IPS-15b (cell line): ENCODE data around the gene AGAP3.

Experiments
- H3K27me3 ChIP-seq: one replicate; pipeline ENCODE4 v1.6.1; 2013; ENCODE audit warnings: low read length; ENCODE audit not compliant: control insufficient read depth, insufficient read depth
- H3K36me3 ChIP-seq: one replicate; pipeline ENCODE4 v1.6.1; 2013; ENCODE audit warnings: low read length; ENCODE audit not compliant: control insufficient read depth, insufficient read depth
- H3K4me1 ChIP-seq: one replicate; pipeline ENCODE4 v1.6.1; 2013; ENCODE audit warnings: mild to moderate bottlenecking, low read length; ENCODE audit not compliant: control insufficient read depth, insufficient read depth
- H3K4me3 ChIP-seq: one replicate; pipeline ENCODE4 v1.5.1; 2013; ENCODE audit warnings: low read depth, low read length
- H3K9ac ChIP-seq: one replicate; pipeline ENCODE4 v1.6.1; 2013; ENCODE audit warnings: low read depth, mild to moderate bottlenecking, low read length
- H3K9me3 ChIP-seq: one replicate; pipeline ENCODE4 v1.6.1; 2013; ENCODE audit warnings: mild to moderate bottlenecking, low read length; ENCODE audit not compliant: control insufficient read depth, insufficient read depth

AGAP3 gene

DNA sequence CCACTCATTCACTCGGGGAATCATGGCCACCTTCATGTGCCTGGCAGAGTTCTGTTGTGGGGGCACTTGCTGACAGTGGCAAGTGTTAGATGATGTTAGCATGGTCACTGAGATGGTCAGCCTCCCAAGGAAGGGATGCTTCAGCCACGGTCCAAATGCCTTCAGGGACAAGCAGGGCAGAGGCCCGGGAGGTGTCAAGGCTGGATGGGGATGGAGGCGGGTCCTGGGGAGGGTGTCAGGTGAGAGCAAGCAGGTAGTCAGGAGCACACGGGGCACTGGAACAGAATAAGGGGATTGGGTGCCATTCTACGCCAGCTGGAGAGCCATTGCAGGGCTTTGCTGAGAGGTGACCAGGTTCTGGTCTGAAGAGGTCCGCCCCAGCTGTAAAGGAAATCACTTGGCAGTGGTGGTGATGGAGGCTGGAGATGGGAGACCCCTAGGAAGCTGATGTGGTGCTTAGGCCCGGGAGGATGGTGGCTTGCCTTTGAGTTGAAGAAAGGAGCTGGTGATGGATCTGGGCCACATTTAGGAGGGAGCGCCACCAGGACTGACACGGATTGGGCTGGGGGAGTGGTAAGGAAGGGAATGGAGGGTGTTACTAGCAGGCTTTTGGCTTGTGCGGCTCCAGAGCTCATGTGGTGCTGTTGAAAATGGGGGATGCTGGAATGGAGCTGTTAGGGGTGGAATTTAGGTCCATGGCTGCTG lies 24.1 kb downstream of the AGAP3 start:
- Histone ChIP-seq H3K4me3 (no peak overlapping the region), H3K9ac (no peak overlapping the region), H3K36me3 (no peaks in the 10 kb centered on the region), H3K27me3 (peaks cover 6% of the 10 kb centered on the region), H3K4me1 (no peaks in the 10 kb centered on the region), H3K9me3 (no peaks in the 10 kb centered on the region)

DNA sequence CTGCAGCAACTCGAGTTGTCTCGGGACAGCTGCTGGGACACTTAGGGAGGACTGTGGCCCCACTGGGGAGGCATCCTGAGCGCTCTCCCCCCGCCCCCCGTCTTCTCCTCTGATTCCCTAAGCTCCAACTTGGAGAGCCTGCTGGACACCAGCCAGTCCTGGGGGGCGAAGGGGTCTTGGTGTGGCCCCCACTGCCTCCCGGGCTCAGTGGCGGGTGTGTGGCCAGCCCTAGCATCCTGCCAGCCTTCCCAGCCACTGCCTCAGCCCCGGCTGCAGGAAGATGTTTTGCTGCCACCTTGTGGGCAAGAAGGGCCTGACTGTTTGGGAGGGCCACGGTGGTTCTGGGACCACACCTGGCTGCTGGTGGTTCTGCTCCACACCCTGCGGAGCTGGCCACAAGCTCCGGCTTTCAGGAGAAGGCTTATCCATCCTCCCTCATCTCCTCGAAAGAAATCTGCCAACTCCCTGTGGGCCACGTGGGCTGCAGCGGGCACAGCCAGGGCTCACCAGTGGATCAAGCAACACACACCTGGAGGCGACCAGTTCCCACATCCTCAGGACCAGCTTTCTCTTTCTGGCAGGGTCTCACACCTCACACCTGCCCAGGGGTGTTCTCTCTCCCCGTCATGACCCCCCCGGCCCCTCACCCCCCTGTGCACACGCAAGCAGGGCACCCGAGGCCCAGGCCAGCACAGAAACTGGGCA lies 24.8 kb downstream of the AGAP3 start:
- H3K4me1 ChIP-seq = peaks cover 2% of the 10 kb centered on the region
- H3K36me3 ChIP-seq = peaks cover 2% of the 10 kb centered on the region
- H3K9ac ChIP-seq = no peak overlapping the region
- peaks cover 8% of the 10 kb centered on the region for H3K27me3 ChIP-seq
- H3K9me3 ChIP-seq = no peaks in the 10 kb centered on the region
- no peak overlapping the region for H3K4me3 ChIP-seq

- Histone ChIP-seq H3K9me3 (no peaks in the 10 kb centered on the region), H3K27me3 (peaks cover 8% of the 10 kb centered on the region), H3K4me3 (peak overlapping the region; percentile 30), H3K9ac (no peak overlapping the region), H3K36me3 (peaks cover 7% of the 10 kb centered on the region), H3K4me1 (peaks cover 2% of the 10 kb centered on the region)
Measured at GRCh38 chr7:151113344-151114150, 27.3 kb downstream of the AGAP3 start.

- H3K9me3 ChIP-seq = no peaks in the 10 kb centered on the region
- H3K9ac ChIP-seq = no peak overlapping the region
- H3K4me3 ChIP-seq = peak overlapping the region; percentile 30
- peaks cover 8% of the 10 kb centered on the region for H3K27me3 ChIP-seq
- H3K4me1 ChIP-seq = peaks cover 2% of the 10 kb centered on the region
- peaks cover 12% of the 10 kb centered on the region for H3K36me3 ChIP-seq
Measured at GRCh38 chr7:151114151-151115090, 28.1 kb downstream of the AGAP3 start.

GRCh38 chr7:151115121-151115835 lies 29.0 kb downstream of the AGAP3 start:
- Histone ChIP-seq H3K4me1 (peaks cover 2% of the 10 kb centered on the region), H3K27me3 (peaks cover 8% of the 10 kb centered on the region), H3K36me3 (peaks cover 18% of the 10 kb centered on the region), H3K9me3 (no peaks in the 10 kb centered on the region), H3K4me3 (peak overlapping the region; percentile 22), H3K9ac (no peak overlapping the region)

DNA sequence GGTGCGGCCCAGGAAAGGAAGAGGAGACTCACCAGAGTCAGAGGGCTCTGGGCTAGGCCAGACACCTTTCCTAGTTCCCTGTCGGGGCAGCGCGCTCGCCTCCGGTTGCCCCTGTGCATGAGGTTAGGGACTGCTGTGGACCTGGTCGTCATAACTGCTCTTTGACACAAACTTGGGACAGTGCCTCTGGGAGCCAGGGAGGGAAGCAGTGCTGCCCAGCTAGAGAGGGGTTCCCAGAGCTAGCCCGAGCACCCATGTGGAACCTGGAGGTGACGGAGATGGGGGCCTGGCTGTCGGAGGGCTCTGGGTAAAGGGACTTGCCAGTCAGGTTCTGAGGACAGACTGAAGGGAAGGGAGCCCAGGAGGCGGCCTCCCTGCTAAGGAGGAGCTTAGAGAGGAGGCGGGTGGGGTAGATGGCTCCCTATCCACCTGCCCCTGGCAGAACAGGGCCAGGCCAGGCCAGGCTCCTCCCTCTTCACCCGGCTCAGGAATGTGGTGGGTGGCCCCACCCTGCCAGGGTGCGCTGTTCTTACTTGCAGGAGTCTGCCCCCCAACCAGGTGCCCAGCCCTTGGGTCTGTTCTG lies 29.7 kb downstream of the AGAP3 start:
- Histone ChIP-seq H3K9me3 (no peaks in the 10 kb centered on the region), H3K4me1 (peaks cover 2% of the 10 kb centered on the region), H3K4me3 (peak overlapping the region; percentile 22), H3K36me3 (peaks cover 22% of the 10 kb centered on the region), H3K27me3 (peaks cover 8% of the 10 kb centered on the region), H3K9ac (no peak overlapping the region)

DNA sequence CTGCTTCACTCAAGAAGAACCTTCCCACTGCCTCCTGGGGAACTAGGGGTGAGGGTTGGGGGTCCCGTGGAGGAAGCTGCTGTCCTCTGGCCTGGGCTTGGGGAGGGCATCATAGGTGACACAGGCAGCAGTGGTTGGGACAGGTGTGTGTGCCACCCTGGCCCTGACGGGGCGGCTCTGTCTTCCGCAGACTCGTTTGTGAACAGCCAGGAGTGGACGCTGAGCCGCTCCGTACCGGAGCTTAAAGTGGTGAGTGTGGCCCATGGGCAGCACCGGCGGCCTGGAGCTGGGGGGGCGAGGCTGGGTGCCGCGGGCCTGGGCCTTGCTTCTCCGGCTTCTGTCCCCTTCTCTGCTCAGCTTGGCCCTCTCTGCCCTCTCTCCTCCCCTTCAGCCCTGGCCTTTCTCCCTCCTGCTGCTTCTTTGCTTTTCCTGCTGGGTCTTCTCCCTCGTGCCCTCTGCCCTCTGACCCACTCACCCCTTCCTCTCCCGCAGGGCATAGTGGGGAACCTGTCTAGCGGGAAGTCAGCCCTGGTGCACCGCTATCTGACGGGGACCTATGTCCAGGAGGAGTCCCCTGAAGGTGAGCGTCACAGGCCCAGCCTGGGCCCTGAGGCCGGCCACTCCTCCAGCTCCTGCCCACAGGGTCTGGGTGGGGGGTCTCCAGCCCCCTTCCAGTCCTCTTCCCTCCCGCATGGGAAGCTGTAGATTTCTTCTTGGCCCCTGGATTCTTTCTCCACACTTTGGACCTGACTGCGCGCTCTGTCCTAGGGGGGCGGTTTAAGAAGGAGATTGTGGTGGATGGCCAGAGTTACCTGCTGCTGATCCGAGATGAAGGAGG lies 30.5 kb downstream of the AGAP3 start:
- Histone ChIP-seq H3K9me3 (no peaks in the 10 kb centered on the region), H3K27me3 (peaks cover 6% of the 10 kb centered on the region), H3K36me3 (peaks cover 25% of the 10 kb centered on the region), H3K9ac (no peak overlapping the region), H3K4me1 (peaks cover 2% of the 10 kb centered on the region), H3K4me3 (no peak overlapping the region)

DNA sequence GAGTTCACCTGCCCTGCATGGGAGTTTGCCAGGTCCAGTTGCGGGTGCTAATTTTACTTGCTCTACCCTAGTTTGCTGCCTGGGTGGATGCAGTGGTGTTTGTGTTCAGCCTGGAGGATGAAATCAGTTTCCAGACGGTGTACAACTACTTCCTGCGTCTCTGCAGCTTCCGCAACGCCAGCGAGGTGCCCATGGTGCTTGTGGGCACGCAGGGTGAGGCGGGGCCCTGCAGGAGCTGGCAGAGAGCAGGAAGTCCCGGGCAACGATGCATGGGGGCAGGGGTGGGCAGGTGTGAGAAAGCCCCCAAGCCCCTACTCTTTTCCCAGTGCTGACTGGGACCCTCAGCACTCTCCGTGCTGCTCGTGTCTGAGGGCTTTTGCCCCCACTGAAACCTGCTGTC lies 31.3 kb downstream of the AGAP3 start:
- Histone ChIP-seq H3K9ac (no peak overlapping the region), H3K36me3 (peaks cover 25% of the 10 kb centered on the region), H3K4me3 (no peak overlapping the region)

DNA sequence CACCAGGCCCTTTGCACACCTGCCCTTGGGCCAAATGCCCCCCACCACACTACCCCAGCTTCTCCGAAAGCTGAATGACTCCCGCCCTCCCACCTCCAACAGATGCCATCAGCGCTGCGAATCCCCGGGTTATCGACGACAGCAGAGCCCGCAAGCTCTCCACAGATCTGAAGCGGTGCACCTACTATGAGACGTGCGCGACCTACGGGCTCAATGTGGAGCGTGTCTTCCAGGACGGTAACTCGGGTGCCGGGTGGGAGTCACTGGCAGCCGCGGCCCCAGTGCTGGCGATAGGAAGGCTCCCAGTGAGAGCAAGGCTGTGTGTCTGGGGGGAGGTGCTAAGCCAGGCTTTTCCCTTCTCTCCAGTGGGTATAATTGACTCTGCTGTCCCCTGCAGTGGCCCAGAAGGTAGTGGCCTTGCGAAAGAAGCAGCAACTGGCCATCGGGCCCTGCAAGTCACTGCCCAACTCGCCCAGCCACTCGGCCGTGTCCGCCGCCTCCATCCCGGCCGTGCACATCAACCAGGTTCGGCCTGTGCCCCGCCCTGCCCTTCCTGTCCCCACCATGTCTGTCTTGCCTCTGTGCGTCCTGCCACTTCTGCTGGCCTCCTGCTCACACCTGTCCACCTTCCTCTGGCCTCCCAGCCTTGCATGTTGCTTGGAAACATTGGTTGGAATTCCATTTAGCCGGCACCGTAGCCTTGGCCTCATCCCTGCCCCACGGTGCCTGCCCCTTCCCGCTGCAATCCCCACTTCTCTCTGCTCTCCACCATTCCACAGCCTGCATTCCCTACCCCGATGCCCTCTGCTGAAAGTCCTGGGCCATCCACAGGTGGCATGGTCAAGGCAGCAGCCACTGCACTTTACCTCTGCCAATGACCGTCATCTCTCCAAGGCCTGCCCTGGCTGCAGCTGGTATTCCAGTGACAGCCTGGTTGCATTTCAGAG lies 32.1 kb downstream of the AGAP3 start:
- Histone ChIP-seq H3K9me3 (no peaks in the 10 kb centered on the region), H3K4me1 (peaks cover 2% of the 10 kb centered on the region), H3K4me3 (no peak overlapping the region), H3K36me3 (peaks cover 25% of the 10 kb centered on the region), H3K9ac (no peak overlapping the region), H3K27me3 (peaks cover 3% of the 10 kb centered on the region)

More for the DNA sequence above, 31.3 kb downstream of the AGAP3 start:
- Histone ChIP-seq H3K4me1 (peaks cover 2% of the 10 kb centered on the region), H3K27me3 (peaks cover 6% of the 10 kb centered on the region), H3K9me3 (no peaks in the 10 kb centered on the region)
